Stimulated activated CD4-positive, alpha-beta T cell treated with anti-CD3 and anti-CD28 coated beads, Interleukin-15, amount 100 ng/mL, for 1 hour (primary cell): ENCODE measurements around the gene NBEA.

Source experiments
- DNase-seq, 2 donors: peaks; one replicate each; pipeline ENCODE4 v3.0.0-alpha.2; 2020; ENCODE audit warnings: low read depth in 1 of 2, low spot score in 1 of 2

Gene NBEA

GRCh38 chr13:35165205-35165604 lies 223.1 kb downstream of the NBEA start:
- no peak for DNase-seq

GRCh38 chr13:35179494-35179893 lies 237.4 kb downstream of the NBEA start:
- no peak for DNase-seq

GRCh38 chr13:35179920-35180663 lies 238.0 kb downstream of the NBEA start:
- DNase-seq = no peak

- no peak for DNase-seq
These were observed 248.2 kb downstream of the NBEA start for GRCh38 chr13:35190241-35190640.

- DNase-seq = no peak
These were observed 249.8 kb downstream of the NBEA start for GRCh38 chr13:35191883-35192282.

- DNase-seq = no peak
These were observed 256.6 kb downstream of the NBEA start for GRCh38 chr13:35198613-35199200.

- DNase-seq = no peak
These were observed 266.5 kb downstream of the NBEA start for GRCh38 chr13:35208587-35208986.

GRCh38 chr13:35210261-35210660 lies 268.2 kb downstream of the NBEA start:
- no peak for DNase-seq

GRCh38 chr13:35211949-35212348 lies 269.9 kb downstream of the NBEA start:
- no peak for DNase-seq

GRCh38 chr13:35213911-35214310 lies 271.8 kb downstream of the NBEA start:
- no peak for DNase-seq

GRCh38 chr13:35216131-35216530 lies 274.1 kb downstream of the NBEA start:
- DNase-seq = no peak

- DNase-seq = no peak
These were observed 277.0 kb downstream of the NBEA start for GRCh38 chr13:35219021-35219420.

GRCh38 chr13:35225159-35225558 lies 283.1 kb downstream of the NBEA start:
- no peak for DNase-seq

GRCh38 chr13:35225582-35225981 lies 283.5 kb downstream of the NBEA start:
- no peak for DNase-seq

GRCh38 chr13:35228536-35228935 lies 286.5 kb downstream of the NBEA start:
- no peak for DNase-seq

- no peak for DNase-seq
These were observed 289.4 kb downstream of the NBEA start for GRCh38 chr13:35231426-35231825.

GRCh38 chr13:35238274-35238673 lies 296.2 kb downstream of the NBEA start:
- DNase-seq = no peak

GRCh38 chr13:35252536-35253205 lies 310.6 kb downstream of the NBEA start:
- no peak for DNase-seq

GRCh38 chr13:35255241-35255640 lies 313.2 kb downstream of the NBEA start:
- DNase-seq = no peak

GRCh38 chr13:35256459-35257148 lies 314.5 kb downstream of the NBEA start:
- DNase-seq = no peak

- no peak for DNase-seq
These were observed 318.2 kb downstream of the NBEA start for GRCh38 chr13:35260316-35260715.

GRCh38 chr13:35266412-35266811 lies 324.3 kb downstream of the NBEA start:
- DNase-seq = no peak
